Loucy (cell line): ENCODE data around the gene ST8SIA1.

Source experiments
- H2AFZ ChIP-seq: fragments of 200-600 bp; sonication (generic); 2 replicates; pipeline ENCODE4 v1.6.0; 2016; ENCODE audit warnings: antibody characterized with exemption, mild to moderate bottlenecking, low read length, moderate library complexity
- H3F3A ChIP-seq: fragments of 200-600 bp; 2 replicates; pipeline ENCODE4 v1.6.0; 2016; ENCODE audit warnings: antibody characterized with exemption, low read depth, mild to moderate bottlenecking
- H3K27me3 ChIP-seq: fragments of 200-600 bp; sonication (generic); 2 replicates; pipeline ENCODE4 v1.6.1; 2014; ENCODE audit warnings: low read length, mild to moderate bottlenecking; ENCODE audit not compliant: insufficient read depth, poor library complexity, severe bottlenecking
- H3K36me3 ChIP-seq: fragments of 200-600 bp; sonication (generic); 2 replicates; pipeline ENCODE4 v1.6.1; 2016; ENCODE audit warnings: low read length; ENCODE audit not compliant: insufficient read depth
- H3K4me1 ChIP-seq: fragments of 200-600 bp; sonication (generic); 2 replicates; pipeline ENCODE4 v1.5.1; 2014; ENCODE audit warnings: low read length, mild to moderate bottlenecking; ENCODE audit not compliant: insufficient read depth, poor library complexity, severe bottlenecking
- H3K4me2 ChIP-seq: fragments of 200-600 bp; sonication (generic); 2 replicates; pipeline ENCODE4 v1.6.0; 2014; ENCODE audit warnings: antibody characterized with exemption, low read length, low read depth, mild to moderate bottlenecking; ENCODE audit not compliant: poor library complexity, severe bottlenecking
- H3K4me3 ChIP-seq: fragments of 200-600 bp; sonication (generic); 2 replicates; pipeline ENCODE4 v1.5.1; 2014; ENCODE audit warnings: low read length, mild to moderate bottlenecking, mixed read lengths; ENCODE audit not compliant: poor library complexity, severe bottlenecking
- H3K79me2 ChIP-seq: fragments of 200-600 bp; sonication (generic); 2 replicates; pipeline ENCODE4 v1.6.1; 2014; ENCODE audit warnings: low read length; ENCODE audit not compliant: insufficient read depth
- H3K9ac ChIP-seq: fragments of 200-600 bp; sonication (generic); 2 replicates; pipeline ENCODE4 v1.6.0; 2014; ENCODE audit warnings: mild to moderate bottlenecking, low read depth, low read length, moderate library complexity; ENCODE audit not compliant: poor library complexity, severe bottlenecking
- H3K9me2 ChIP-seq: fragments of 200-600 bp; sonication (generic); replicated peaks from 2 replicates; pipeline ENCODE4 v1.6.1; 2016; ENCODE audit warnings: low read depth, low read length, mixed read lengths
- H3K9me3 ChIP-seq: fragments of 200-600 bp; sonication (generic); 2 replicates; pipeline ENCODE4 v1.6.1; 2014; ENCODE audit warnings: mild to moderate bottlenecking, antibody characterized with exemption, low read length, low read depth; ENCODE audit not compliant: insufficient read depth
- H4K20me1 ChIP-seq: fragments of 200-600 bp; sonication (generic); 2 replicates; pipeline ENCODE4 v1.6.0; 2014; ENCODE audit warnings: antibody characterized with exemption, low read length, mild to moderate bottlenecking; ENCODE audit not compliant: insufficient read depth, poor library complexity, severe bottlenecking
- CTCF ChIP-seq: fragments of 200-600 bp; sonication (generic); conservative IDR thresholded peaks from 2 replicates; pipeline ENCODE4 v1.5.1; 2014; ENCODE audit warnings: mild to moderate bottlenecking, antibody characterized with exemption, low read length
- EZH2phosphoT487 ChIP-seq: fragments of 200-600 bp; IDR thresholded peaks from 2 replicates; pipeline ENCODE4 v1.6.1; 2018; ENCODE audit warnings: antibody characterized with exemption, mild to moderate bottlenecking, moderate library complexity, borderline replicate concordance

The ST8SIA1 gene

GRCh38 chr12:22374508-22374907 lies 40.0 kb upstream of the ST8SIA1 start:
- Histone ChIP-seq H3F3A (no peaks in the 10 kb centered on the region), H3K4me3 (no peak overlapping the region), H3K9me2 (no peaks in the 10 kb centered on the region), H3K79me2 (no peaks in the 10 kb centered on the region), H3K4me1 (peaks cover 40% of the 10 kb centered on the region), H4K20me1 (no peaks in the 10 kb centered on the region), H3K4me2 (no peak overlapping the region), H3K9me3 (no peaks in the 10 kb centered on the region), H3K27me3 (no peaks in the 10 kb centered on the region), H2AFZ (no peak overlapping the region; the same call in 1 of the 2 replicates), H3K36me3 (no peaks in the 10 kb centered on the region), H3K9ac (no peak overlapping the region)
- TF ChIP-seq CTCF, result no peak
- TF ChIP-seq EZH2phosphoT487, result no peak

GRCh38 chr12:22372277-22372837 lies 37.9 kb upstream of the ST8SIA1 start:
- Histone ChIP-seq H3F3A (no peaks in the 10 kb centered on the region), H3K9me2 (no peaks in the 10 kb centered on the region), H3K9ac (no peak overlapping the region), H3K36me3 (no peaks in the 10 kb centered on the region), H3K9me3 (peaks cover 4% of the 10 kb centered on the region; the same call in 1 of the 2 replicates), H3K27me3 (no peaks in the 10 kb centered on the region), H3K4me3 (no peak overlapping the region), H3K4me2 (no peak overlapping the region), H3K79me2 (no peaks in the 10 kb centered on the region), H2AFZ (no peak overlapping the region), H3K4me1 (peaks cover 23% of the 10 kb centered on the region), H4K20me1 (no peaks in the 10 kb centered on the region)
- TF ChIP-seq EZH2phosphoT487 (no peak), CTCF (no peak)

- H2AFZ ChIP-seq, result no peak overlapping the region
- H3K9ac ChIP-seq, result no peak overlapping the region
- no peaks in the 10 kb centered on the region for H3K4me1 ChIP-seq
- H4K20me1 ChIP-seq, result no peaks in the 10 kb centered on the region
- H3F3A ChIP-seq, result no peaks in the 10 kb centered on the region
- peaks cover 4% of the 10 kb centered on the region; the same call in 1 of the 2 replicates for H3K9me3 ChIP-seq
- H3K4me3 ChIP-seq, result no peak overlapping the region
- TF ChIP-seq CTCF (no peak), EZH2phosphoT487 (no peak)
- H3K36me3 ChIP-seq, result no peaks in the 10 kb centered on the region
- no peaks in the 10 kb centered on the region for H3K79me2 ChIP-seq
- H3K4me2 ChIP-seq, result no peak overlapping the region
- no peaks in the 10 kb centered on the region for H3K9me2 ChIP-seq
- H3K27me3 ChIP-seq, result no peaks in the 10 kb centered on the region
These were observed 31.7 kb upstream of the ST8SIA1 start for GRCh38 chr12:22366181-22366580.
